GM12878 (cell line): ENCODE data around the gene PLOD3. TPM values are rescaled to one million over a fixed set of nuclear protein-coding genes. Genes with fewer than 3 reads are reported as not detected.

Source experiments
- ATAC-seq: fragments of 200-7000 bp; cut with Tn5 transposase; 3 replicates; pipeline ENCODE4 v1.9.1; 2020; ENCODE audit warnings: mild to moderate bottlenecking, moderate library complexity
- BruUV-seq: library from RNA; stranded (reverse); fragments of 400-500 nt; replicated peaks from 2 replicates; lab custom pipeline; 2021; lab: Mats Ljungman, UMichigan
- CTCF ChIA-PET: fragments of 300-600 bp; sonication (Branson Sonifier 250); formaldehyde crosslinking; extraction: SDS; loops from one replicate; lab custom pipeline; 2021; ENCODE audit warnings: inconsistent platforms; lab: Yijun Ruan, JAX
- POLR2A ChIA-PET: fragments of 350-600 bp; formaldehyde crosslinking; extraction: SDS; loops from one replicate; lab custom pipeline; 2021; ENCODE audit warnings: inconsistent platforms; lab: Charles Lee
- RAD21 ChIA-PET: fragments of 300-600 bp; sonication (Branson Sonifier 250); formaldehyde crosslinking; loops from one replicate; lab custom pipeline; 2023; ENCODE audit warnings: antibody characterized with exemption; ENCODE audit not compliant: unreplicated experiment; lab: Charles Lee
- SMC1A ChIA-PET: fragments of 300-600 bp; sonication (Branson Sonifier 250); formaldehyde crosslinking; loops from one replicate; lab custom pipeline; 2023; ENCODE audit not compliant: unreplicated experiment, uncharacterized antibody; lab: Charles Lee
- DNase-seq: peaks from one replicate; pipeline ENCODE4 v3.0.0-alpha.2; 2011; ENCODE audit warnings: low read depth, low spot score
- FAIRE-seq: peaks from 3 replicates; lab custom pipeline; 2011; peaks lifted over from hg19 to GRCh38; lab: Jason Lieb, UNC
- H2AFZ ChIP-seq: 2 replicates; pipeline ENCODE4 v1.6.0; 2011; ENCODE audit warnings: low read depth, low read length, control low read depth; ENCODE audit not compliant: control insufficient read depth
- H3K27ac ChIP-seq: 2 replicates; pipeline ENCODE4 v1.5.1; 2011; ENCODE audit warnings: control low read depth; ENCODE audit not compliant: control insufficient read depth, insufficient read depth
- H3K27me3 ChIP-seq, 2 experiments: replicated peaks in 1 of 2; 2 replicates each; pipeline versions ENCODE4 v1.6.0 to v1.6.1; 2011; ENCODE audit warnings: low read length in 1 of 2; ENCODE audit not compliant: control insufficient read depth in 2 of 2, insufficient read depth in 2 of 2
- H3K36me3 ChIP-seq, 2 experiments: 2 replicates each; pipeline ENCODE4 v1.5.1; 2011; ENCODE audit warnings: low read length in 1 of 2; ENCODE audit not compliant: control insufficient read depth in 2 of 2, insufficient read depth in 2 of 2
- H3K4me1 ChIP-seq: 2 replicates; pipeline ENCODE4 v1.6.1; 2011; ENCODE audit warnings: mild to moderate bottlenecking, low read length, moderate library complexity, mixed read lengths; ENCODE audit not compliant: control insufficient read depth, insufficient read depth
- H3K4me2 ChIP-seq: 2 replicates; pipeline ENCODE4 v1.6.0; 2011; ENCODE audit warnings: control low read depth; ENCODE audit not compliant: control insufficient read depth, insufficient read depth
- H3K4me3 ChIP-seq: fragments of 200-600 bp; sonication (generic); 2 replicates; pipeline ENCODE4 v1.5.1; 2016
- H3K79me2 ChIP-seq: 2 replicates; pipeline ENCODE4 v1.6.0; 2011; ENCODE audit warnings: low read length; ENCODE audit not compliant: control insufficient read depth, insufficient read depth
- H3K9ac ChIP-seq: 2 replicates; pipeline ENCODE4 v1.8.0; 2011; ENCODE audit warnings: low read length, control low read depth, mixed read lengths; ENCODE audit not compliant: control insufficient read depth, insufficient read depth
- H3K9me3 ChIP-seq: replicated peaks from 3 replicates; pipeline ENCODE4 v1.5.1; 2011; ENCODE audit warnings: mild to moderate bottlenecking, low read length; ENCODE audit not compliant: control insufficient read depth, insufficient read depth
- H4K20me1 ChIP-seq: 2 replicates; pipeline ENCODE4 v1.6.0; 2011; ENCODE audit not compliant: control insufficient read depth, insufficient read depth
- CREB1 ChIP-seq: IDR thresholded peaks from 2 replicates; pipeline ENCODE4 v1.6.1; 2012; ENCODE audit warnings: low read depth, mild to moderate bottlenecking, inconsistent platforms
- HCFC1 ChIP-seq: fragments of 150-350 bp; IDR thresholded peaks from 2 replicates; pipeline ENCODE4 v1.6.1; 2014; ENCODE audit warnings: low read length
- IKZF2 ChIP-seq, 2 experiments: fragments of 450-650 bp; IDR thresholded peaks; 2 replicates each; pipeline ENCODE4 v1.6.1; 2017; ENCODE audit warnings: mild to moderate bottlenecking in 2 of 2, moderate library complexity in 2 of 2
- NFYB ChIP-seq: IDR thresholded peaks from 2 replicates; pipeline ENCODE4 v1.6.1; 2011; ENCODE audit warnings: low read depth, mild to moderate bottlenecking, low read length, improper control_type of control experiment, moderate library complexity; ENCODE audit not compliant: insufficient read depth
- RELA ChIP-seq: fragments of 450-650 bp; IDR thresholded peaks from 2 replicates; pipeline ENCODE4 v1.8.0; 2014; ENCODE audit warnings: borderline replicate concordance; ENCODE audit not compliant: partially characterized antibody
- SIN3A ChIP-seq: IDR thresholded peaks from 2 replicates; pipeline ENCODE4 v1.6.1; 2012; ENCODE audit warnings: low read depth, low read length, improper control_type of control experiment
- SIX5 ChIP-seq: IDR thresholded peaks from 2 replicates; pipeline ENCODE4 v1.6.1; 2011; ENCODE audit warnings: mild to moderate bottlenecking, low read depth, low read length, moderate library complexity; ENCODE audit not compliant: severe bottlenecking
- ZNF24 ChIP-seq: fragments of 450-650 bp; IDR thresholded peaks from 2 replicates; pipeline ENCODE4 v1.6.1; 2017; ENCODE audit warnings: antibody characterized with exemption, mild to moderate bottlenecking
- WGBS: methylation state at CpG from one replicate; pipeline ENCODE4 v1.1.6; 2016; ENCODE audit warnings: low lambda C conversion rate; ENCODE audit not compliant: insufficient replicate concordance, insufficient coverage; ENCODE audit errors: missing lambda C conversion rate; 5-methylcytosine and 5-hydroxymethylcytosine counted together
- in situ Hi-C: fragments of 300-500 bp; cut with MboI; formaldehyde crosslinking; loops from 9 replicates; pipeline ENCODE4 v1.14.3; 2018; ENCODE audit warnings: mixed read lengths
- intact Hi-C: fragments of 100-400 bp; cut with micrococcal nuclease; formaldehyde crosslinking; loops from one replicate; pipeline ENCODE4 v1.14.2; 2022; ENCODE audit not compliant: unreplicated experiment
- polyA plus RNA-seq, 11 experiments: library from polyadenylated mRNA; depleted of rRNA in 4 of 11; unstranded in 6 of 11; stranded (reverse) in 5 of 11; fragments of >200 nt; fragmentation: Nextera tagmentation in 4 of 11; fragmentation: Illumina TruSeq in 1 of 11; extraction: Ambion mirVana in 4 of 11; extraction: Trizol in 1 of 11; gene quantifications; 1 replicate in 1 of 11; 2 replicates in 10 of 11; pipeline versions ENCODE4 v1.2.1 to v1.2.3, GENCODE V29; 2011 to 2016; ENCODE audit warnings: inconsistent platforms in 2 of 11, missing spikeins in 2 of 11, low read depth in 1 of 11
- total RNA-seq, 4 experiments: library from RNA; depleted of rRNA in 3 of 4; stranded (reverse); fragments of >200 nt in 3 of 4; fragmentation: Illumina TruSeq in 1 of 4; extraction: Trizol in 1 of 4; gene quantifications; 2 replicates each; pipeline versions ENCODE4 v1.2.1 to v1.2.3, GENCODE V29; 2013 to 2021
- TF ChIP-seq, protein P1 (sequence below): fragments of 450-650 bp; IDR thresholded peaks from 2 replicates; pipeline ENCODE4 v1.6.1; 2014; ENCODE audit warnings: mild to moderate bottlenecking

PLOD3 gene
- total and polyA plus RNA-seq, 10 of the 15 experiments (the other 5 are each of a cell fraction or from before 2014, with no cell fraction given): 0.53 to 27.8 (median 15.1) TPM

DNA sequence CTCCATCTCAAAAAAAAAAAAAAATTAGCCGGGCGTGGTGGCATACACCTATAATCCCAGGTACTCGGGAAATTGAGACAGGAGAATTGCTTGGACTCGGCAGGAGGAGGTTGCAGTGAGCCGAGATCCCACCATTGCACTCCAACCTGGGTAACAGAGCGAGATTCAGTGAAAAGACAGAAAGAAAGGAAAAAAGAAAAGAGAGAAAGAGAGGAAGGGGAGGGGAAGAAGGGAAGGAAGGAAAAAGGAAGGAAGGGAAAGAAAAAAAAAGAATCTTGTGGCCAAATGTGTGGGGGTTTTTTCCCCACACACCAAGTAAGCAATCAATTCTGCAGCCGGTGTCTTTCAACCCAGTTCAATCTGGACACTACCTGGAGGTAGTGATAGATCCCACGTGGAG lies 28.3 kb downstream of the PLOD3 start (continued):
- TF ChIP-seq SIN3A: no peak
- no peak for TF ChIP-seq NFYB

DNA sequence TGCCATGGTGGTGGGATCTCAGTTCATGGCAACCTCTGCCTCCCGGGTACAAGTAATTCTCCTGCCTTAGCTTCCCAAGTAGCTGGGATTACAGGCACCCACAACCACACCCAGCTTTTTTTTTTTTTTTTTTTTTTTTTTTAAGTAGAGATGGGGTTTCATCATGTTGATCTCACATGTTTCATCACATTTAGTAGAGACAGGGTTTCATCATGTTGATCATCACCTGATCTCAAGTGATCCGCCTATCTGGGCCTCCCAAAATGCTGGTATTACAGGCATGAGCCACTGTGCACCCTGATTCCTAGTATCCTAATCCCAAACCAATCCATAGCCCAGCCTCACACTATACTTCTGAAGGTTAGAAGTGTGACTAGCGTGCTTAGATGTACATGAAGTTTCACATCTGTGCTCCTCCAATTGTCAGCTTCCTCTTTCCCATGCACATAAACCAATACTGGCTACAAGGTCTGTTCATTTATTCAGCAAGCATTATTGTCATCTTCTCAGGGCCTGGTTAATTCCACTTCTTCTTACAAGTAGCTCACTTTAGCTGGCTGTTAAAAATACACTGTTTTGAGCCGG lies 30.4 kb downstream of the PLOD3 start:
- TF ChIP-seq CREB1 (no peak), RELA (no peak), ZNF24 (peak; percentile 86), IKZF2 (IDR thresholded peaks at IDR 0.05) (0 out of 4 replicates have a peak, but pooled peaks of 1 of the 2 experiments have one; percentile 9), HCFC1 (no peak), SIX5 (no peak)
- TF ChIP-seq, protein P1, sequence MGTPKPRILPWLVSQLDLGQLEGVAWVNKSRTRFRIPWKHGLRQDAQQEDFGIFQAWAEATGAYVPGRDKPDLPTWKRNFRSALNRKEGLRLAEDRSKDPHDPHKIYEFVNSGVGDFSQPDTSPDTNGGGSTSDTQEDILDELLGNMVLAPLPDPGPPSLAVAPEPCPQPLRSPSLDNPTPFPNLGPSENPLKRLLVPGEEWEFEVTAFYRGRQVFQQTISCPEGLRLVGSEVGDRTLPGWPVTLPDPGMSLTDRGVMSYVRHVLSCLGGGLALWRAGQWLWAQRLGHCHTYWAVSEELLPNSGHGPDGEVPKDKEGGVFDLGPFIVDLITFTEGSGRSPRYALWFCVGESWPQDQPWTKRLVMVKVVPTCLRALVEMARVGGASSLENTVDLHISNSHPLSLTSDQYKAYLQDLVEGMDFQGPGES: no peak
- WGBS: 21% methylated on average over 4 of the region's 4 CpGs
- BruUV-seq: no TSS peak
- no peaks in the 10 kb centered on the region for H3K36me3 ChIP-seq
- RAD21 ChIA-PET: interaction anchor here (1.4 kb wide), 1 partner anchor 43 kb away, joined by 4 read pairs; no protein-coding TSS in a partner anchor
- intact Hi-C loops: no loop called here
- H3K27me3 ChIP-seq: no peaks in the 10 kb centered on the region; a peak in 1 of 4 replicates
- CTCF ChIA-PET: interaction anchor here (0.6 to 2.1 kb wide), 2 partner anchors 43 to 44 kb away, joined by 3 to 12 read pairs; no protein-coding TSS in a partner anchor
- no peak for ATAC-seq
- SMC1A ChIA-PET: interaction anchor here (1.0 to 1.4 kb wide), 2 partner anchors 43 to 96 kb away, joined by 3 to 4 read pairs; no protein-coding TSS in a partner anchor
- H3K4me1 ChIP-seq: no peaks in the 10 kb centered on the region
- H3K4me3 ChIP-seq: no peak overlapping the region
- POLR2A ChIA-PET: interaction anchor here (0.5 to 1.0 kb wide), 3 partner anchors 9 to 245 kb away, joined by 3 to 4 read pairs (median 3); no protein-coding TSS in a partner anchor
- H3K9ac ChIP-seq: no peak overlapping the region
- H3K27ac ChIP-seq: no peak overlapping the region
- no peak overlapping the region for H2AFZ ChIP-seq
- no peaks in the 10 kb centered on the region for H3K9me3 ChIP-seq
- H4K20me1 ChIP-seq: no peaks in the 10 kb centered on the region
- no peaks in the 10 kb centered on the region for H3K79me2 ChIP-seq
- no peak for DNase-seq
- no peak for FAIRE-seq
- H3K4me2 ChIP-seq: no peak overlapping the region
- in situ Hi-C loops: no loop called here
